Measurements from ENCODE around the gene AMZ1. TPM values are rescaled to one million over a fixed set of nuclear protein-coding genes. Genes with fewer than 3 reads are reported as not detected.
A peak's percentile ranks its signal among the peaks of the same experiment; 100 is the strongest.
"Not testable (repeated sequence)": the region's sequence is repeated elsewhere in the genome, so short reads cannot be mapped to it uniquely, and the experiment has no call there.

Gene AMZ1
- total RNA-seq, 1 donor from 2014 or later: 1.2 TPM

- DNase-seq (ENCODE audit: extremely low spot score, unreplicated experiment): peak; percentile 66
- Mint-ChIP-seq H3K4me3 (no peak overlapping the region), H3K4me1 (ENCODE audit: unreplicated experiment) (peaks cover 30% of the 10 kb centered on the region), H3K27me3 (no peaks in the 10 kb centered on the region), H3K36me3 (peaks cover 45% of the 10 kb centered on the region), H3K27ac (peak overlapping the region; percentile 13), H3K9me3 (peaks cover 6% of the 10 kb centered on the region)
- TF ChIP-seq CTCF (conservative IDR thresholded peaks at IDR 0.05): no peak
Measured at GRCh38 chr7:2734751-2735571, 47.0 kb downstream of the AMZ1 start.

DNA sequence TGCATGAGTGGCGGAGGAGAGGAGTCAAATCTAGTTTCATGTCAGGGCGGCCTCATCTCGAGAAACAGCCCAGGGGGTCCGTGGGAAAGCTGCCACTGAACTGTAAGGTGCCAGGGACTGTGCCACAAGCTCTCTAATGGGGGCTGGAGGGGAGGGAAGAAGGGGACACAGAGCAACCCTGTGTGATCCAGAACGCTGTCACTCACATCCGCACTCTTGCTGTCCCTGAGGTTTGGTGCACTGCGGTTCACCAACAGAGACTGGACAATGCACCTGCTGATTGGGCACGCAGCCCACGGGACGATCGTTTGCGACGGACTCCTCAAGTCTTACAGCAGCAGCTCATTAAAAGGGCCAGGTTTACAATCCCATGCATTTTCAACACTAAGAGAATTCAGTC is 47.7 kb downstream of the AMZ1 start:
- peak; percentile 32 for DNase-seq (ENCODE audit: extremely low spot score, unreplicated experiment)
- peaks cover 47% of the 10 kb centered on the region for H3K36me3 Mint-ChIP-seq
- H3K9me3 Mint-ChIP-seq: peaks cover 6% of the 10 kb centered on the region
- H3K4me3 Mint-ChIP-seq: no peak overlapping the region
- H3K27ac Mint-ChIP-seq: peak overlapping the region; percentile 13
- TF ChIP-seq CTCF (conservative IDR thresholded peaks at IDR 0.05): no peak
- peaks cover 26% of the 10 kb centered on the region for H3K4me1 Mint-ChIP-seq (ENCODE audit: unreplicated experiment)
- no peaks in the 10 kb centered on the region for H3K27me3 Mint-ChIP-seq

DNA sequence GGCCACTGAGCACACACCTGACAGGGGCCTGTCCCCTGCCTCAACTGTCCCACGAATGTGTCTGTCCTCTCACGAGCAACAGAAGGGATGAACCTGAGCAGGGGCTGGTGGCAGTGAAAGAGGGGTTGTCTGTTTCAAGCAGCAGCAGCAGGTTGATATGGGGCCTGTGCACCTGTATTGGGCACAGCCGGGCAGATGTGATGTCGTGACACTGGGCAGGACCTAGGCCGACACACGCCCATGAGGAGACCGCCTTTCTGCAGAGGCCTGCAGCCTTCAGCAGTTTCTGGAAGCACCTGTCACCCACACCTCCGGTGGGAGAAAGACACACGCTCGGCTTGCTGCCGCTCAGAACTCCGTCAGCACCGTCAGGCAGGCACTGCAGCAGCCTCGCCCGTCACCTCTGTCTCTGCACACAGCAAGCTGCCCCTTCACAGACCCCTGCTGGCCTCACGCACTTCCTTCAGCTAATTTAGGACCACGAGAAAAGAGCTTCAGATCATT is 48.5 kb downstream of the AMZ1 start:
- H3K36me3 Mint-ChIP-seq: peaks cover 40% of the 10 kb centered on the region
- no peaks in the 10 kb centered on the region for H3K27me3 Mint-ChIP-seq
- no peak overlapping the region for H3K27ac Mint-ChIP-seq
- no peak overlapping the region for H3K4me3 Mint-ChIP-seq
- peaks cover 26% of the 10 kb centered on the region for H3K4me1 Mint-ChIP-seq (ENCODE audit: unreplicated experiment)
- H3K9me3 Mint-ChIP-seq: peaks cover 6% of the 10 kb centered on the region
- DNase-seq (ENCODE audit: extremely low spot score, unreplicated experiment): peak; percentile 61
- TF ChIP-seq CTCF (conservative IDR thresholded peaks at IDR 0.05): no peak

DNA sequence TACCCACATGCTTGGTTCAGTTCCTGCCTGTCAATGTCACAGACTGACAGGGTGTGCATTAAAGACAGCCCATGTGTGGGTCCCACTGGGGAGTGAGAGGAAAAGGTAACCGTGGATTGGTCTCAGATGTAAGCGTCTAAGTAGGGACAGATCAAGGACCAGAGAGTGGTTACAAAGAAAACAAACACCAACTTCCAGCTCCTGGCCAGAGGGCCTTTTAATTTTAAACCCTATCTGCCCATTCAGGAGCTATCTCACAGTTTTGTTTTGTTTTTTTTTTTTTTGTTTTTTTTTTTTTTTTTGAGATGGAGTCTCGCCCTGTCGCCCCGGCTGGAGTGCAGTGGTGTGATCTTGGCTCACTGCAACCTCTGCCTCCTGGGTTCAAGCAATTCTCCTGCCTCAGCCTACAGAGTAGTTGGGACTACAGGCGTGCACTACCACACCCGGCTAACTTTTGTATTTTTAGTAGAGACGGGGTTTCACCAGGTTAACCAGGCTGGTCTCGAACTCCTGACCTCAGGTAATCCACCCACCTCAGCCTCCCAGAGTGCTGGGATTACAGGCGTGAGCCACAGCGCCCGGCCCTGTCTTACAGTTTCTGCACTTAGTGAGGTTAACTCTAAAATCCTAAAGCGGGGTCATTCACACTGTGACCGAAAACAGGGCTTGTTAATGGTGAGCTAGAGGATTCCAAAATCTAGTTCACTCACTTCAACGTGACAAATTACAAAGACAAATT is 49.2 kb downstream of the AMZ1 start:
- not testable (repeated sequence) for DNase-seq (ENCODE audit: extremely low spot score, unreplicated experiment); H3K9me3 Mint-ChIP-seq; H3K4me3 Mint-ChIP-seq; H3K27ac Mint-ChIP-seq; H3K27me3 Mint-ChIP-seq
- Mint-ChIP-seq H3K36me3 (peaks cover 34% of the 10 kb centered on the region), H3K4me1 (ENCODE audit: unreplicated experiment) (peaks cover 26% of the 10 kb centered on the region)

DNA sequence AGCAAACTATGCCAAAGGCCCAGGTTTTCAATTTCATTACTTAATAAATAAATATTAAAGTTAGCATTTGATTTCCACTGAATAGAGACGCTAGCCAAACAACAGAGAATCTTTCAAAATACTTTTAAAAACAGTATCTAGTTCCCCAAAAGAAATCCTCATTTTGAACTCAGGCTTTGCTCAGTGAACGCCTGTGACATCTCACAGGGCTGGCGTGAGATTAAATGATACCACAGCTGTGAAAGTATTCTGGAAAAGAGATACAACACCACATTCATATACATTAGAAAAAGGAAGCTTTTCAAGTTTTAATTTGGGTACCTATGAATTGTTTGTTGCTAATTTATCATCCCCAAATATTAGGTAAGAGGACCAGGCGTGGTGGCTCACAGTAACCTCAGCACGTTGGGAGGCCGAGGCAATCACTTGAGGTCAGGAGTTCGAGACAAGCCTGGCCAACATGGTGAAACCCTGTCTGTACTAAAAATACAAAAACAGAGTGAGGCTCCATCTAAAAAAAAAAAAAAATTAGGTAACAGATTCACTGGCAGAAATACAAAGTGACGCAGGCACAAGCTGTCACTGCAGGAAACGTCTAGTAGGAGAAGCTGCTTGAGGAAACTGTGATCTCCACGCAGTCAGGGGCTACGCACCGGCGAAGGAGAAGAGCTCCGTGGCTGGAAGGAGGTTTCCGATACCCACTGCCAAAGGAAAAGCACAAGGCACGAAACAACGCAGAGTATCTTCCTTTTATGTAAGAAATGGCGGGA is 50.0 kb downstream of the AMZ1 start:
- TF ChIP-seq CTCF (conservative IDR thresholded peaks at IDR 0.05): no peak
- Mint-ChIP-seq H3K27ac (no peak overlapping the region), H3K9me3 (peaks cover 6% of the 10 kb centered on the region), H3K4me1 (ENCODE audit: unreplicated experiment) (peaks cover 20% of the 10 kb centered on the region), H3K27me3 (no peaks in the 10 kb centered on the region), H3K4me3 (no peak overlapping the region), H3K36me3 (peaks cover 26% of the 10 kb centered on the region)
- DNase-seq (ENCODE audit: extremely low spot score, unreplicated experiment): peak; percentile 31
